Measurements from ENCODE around the gene NOSTRIN.
"Not testable (repeated sequence)": the region's sequence is repeated elsewhere in the genome, so short reads cannot be mapped to it uniquely, and the experiment has no call there.

The NOSTRIN gene, protein sequence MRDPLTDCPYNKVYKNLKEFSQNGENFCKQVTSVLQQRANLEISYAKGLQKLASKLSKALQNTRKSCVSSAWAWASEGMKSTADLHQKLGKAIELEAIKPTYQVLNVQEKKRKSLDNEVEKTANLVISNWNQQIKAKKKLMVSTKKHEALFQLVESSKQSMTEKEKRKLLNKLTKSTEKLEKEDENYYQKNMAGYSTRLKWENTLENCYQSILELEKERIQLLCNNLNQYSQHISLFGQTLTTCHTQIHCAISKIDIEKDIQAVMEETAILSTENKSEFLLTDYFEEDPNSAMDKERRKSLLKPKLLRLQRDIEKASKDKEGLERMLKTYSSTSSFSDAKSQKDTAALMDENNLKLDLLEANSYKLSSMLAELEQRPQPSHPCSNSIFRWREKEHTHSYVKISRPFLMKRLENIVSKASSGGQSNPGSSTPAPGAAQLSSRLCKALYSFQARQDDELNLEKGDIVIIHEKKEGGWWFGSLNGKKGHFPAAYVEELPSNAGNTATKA

DNA sequence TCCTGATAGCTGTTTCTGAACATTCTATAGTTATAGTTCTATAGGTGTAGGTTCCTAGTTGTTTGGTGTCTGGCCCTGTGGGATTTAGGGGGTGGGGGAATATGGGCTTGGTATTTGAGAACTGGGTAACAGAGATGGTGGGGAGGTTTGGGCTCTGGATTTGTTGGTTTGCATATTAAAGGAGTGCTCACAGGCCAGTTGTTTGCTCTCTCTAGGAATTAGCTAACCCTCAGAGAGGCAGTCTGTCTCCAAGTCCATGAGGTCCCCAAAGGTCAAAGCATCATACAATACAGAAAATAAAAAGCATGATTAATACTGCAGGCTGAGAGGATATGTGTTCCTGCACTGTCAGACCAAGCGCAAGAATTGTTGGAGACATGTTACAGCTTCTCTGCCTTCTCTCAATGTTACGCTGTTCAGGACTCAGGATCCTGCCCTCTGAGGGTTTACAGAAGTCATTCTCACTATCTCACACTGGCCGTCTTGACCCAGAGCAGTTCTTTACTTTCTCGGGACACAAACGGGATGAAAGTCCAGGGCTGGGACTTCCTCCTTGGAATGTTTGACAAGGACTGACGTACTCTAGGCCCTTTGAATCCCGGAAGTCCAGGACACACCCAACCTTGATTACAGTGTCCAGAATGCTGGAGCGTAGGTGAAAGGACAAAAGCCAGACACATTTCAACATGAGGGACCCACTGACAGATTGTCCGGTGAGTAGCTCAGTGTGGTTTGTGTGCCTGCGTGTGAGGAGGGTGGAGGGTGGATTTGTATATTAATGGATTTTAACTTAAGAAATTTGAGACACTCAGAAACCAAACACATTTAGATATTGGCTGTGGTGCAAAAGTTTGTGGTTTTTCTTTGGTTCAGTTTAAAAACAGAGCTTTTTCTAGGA lies at the start of gene NOSTRIN:
Gene NOSTRIN (plus strand): TSS at position 677 of the 898 bp plus-strand sequence. CDS start 10 bp downstream, at position 687.
- no peak for DNase-seq

DNA sequence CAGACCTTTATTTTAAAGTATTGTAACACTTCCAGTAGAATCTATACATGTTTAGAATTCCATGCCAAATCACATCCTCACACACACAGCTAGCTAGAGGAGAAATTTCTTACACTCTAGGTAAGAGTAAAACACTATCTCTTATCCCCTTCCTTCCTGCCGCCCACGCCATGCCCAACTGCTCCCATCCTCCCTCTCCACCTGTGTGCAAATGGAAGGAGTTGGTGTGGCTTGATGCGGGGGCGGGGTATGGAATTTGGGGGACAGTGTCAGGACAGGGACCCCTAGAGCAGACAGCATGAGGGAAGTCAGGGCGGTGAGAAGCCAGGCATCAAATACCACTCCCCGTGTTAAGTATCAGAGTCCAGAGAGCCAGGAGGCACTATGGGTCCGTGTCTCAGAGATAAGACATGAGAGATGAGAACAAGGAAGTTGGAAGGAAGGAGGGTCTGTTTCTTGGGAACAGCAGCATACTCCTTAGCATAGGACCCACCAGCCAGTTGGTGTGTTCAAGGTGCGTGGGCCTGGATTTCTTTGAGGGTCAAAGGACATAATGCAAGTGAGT lies 48.6 kb upstream of the NOSTRIN start:
- DNase-seq = no peak

DNA sequence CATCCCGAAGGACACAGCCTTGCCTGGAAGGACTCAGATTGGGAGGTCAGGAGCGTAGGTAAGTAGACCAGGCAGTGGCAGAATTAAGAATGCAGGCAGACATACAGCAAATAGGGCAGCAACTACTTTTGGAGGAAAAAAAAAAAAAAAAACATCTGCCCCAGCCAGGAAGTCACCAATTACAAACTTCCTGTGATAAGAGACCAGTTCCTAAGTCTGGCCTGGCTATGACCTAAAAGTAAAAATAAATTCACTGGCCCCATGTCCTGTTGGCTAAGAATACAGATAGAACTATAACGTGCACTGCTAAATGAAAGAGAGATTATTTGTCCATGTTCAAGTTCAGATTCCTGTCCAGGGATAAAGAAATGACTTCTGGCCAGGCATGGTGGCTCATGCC lies 45.2 kb upstream of the NOSTRIN start:
- no peak for DNase-seq

DNA sequence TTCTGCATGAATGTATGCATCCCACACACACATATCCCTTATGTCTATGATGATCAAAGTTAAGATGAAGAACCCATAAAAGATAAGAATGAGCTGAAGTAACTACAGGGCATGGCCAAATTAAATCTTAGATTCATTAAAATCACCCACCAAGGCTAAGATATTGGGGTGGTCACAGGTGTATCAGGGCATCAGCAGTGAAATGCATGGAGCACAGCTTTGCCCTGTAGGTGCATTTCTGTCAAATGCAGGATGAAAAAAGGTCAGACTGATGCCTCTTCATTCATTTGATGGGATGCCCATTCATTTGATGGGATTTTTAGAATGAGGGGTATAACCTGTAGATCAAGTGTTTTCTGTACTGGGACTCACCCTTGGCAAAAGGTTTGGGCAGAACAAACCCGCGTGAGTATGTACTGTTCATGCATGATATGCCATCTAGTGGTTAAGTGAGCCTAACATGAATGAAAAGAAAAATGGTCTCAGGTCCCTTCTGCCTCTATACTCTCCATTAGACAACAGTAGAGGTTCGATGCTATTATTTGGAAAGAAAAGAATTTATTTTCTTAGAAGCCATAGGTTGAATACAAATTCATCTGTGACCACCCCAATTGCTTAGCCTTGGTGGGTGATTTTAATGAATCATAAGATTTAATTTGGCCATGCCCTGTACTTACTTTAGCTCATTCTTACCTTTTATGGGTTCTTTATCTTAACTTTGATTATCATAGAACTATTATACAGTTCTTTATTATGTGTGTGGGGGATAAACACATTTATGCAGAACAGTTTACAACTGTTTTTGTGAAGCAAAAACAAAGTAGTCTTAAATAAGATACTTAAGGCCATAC lies 43.2 kb upstream of the NOSTRIN start:
- peak; percentile 48 to 63 (median 56) for DNase-seq

DNA sequence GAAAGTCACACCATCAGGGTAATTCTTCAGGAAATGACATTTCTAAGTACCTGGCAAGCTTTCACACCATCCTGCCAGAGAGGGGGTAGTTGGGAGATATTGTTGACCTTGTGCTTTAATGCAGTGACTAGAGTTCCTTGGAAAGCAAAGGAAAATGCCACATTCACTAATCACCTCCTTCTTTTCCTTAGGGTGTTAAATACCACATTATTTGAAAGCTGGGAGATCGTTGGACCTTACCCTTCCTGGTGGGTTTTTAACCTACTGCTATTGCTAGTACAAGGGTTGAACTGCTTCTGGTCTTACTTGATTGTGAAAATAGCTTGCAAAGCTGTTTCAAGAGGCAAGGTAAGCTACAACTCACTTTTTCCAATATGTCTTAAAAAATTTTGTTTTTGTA lies 37.0 kb upstream of the NOSTRIN start:
- no peak for DNase-seq

DNA sequence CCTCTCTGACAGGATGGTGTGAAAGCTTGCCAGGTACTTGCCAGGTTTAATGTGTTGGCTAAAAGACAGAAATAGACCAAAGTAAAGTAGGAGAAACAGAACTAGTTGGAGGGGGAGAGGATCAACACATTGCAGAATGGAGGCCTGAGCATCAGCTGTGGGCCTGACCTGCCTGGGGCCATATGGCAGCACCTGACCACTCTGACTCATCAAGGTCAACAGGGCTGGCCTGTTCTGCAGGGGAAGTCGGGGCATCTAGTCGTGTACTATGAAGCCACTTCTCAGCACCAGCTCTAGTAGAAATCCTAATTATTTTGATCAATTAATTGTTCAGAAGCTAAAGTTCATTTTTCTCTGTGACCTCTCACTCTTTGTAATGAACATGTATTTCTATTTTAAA lies 35.8 kb upstream of the NOSTRIN start:
- DNase-seq = no peak

DNA sequence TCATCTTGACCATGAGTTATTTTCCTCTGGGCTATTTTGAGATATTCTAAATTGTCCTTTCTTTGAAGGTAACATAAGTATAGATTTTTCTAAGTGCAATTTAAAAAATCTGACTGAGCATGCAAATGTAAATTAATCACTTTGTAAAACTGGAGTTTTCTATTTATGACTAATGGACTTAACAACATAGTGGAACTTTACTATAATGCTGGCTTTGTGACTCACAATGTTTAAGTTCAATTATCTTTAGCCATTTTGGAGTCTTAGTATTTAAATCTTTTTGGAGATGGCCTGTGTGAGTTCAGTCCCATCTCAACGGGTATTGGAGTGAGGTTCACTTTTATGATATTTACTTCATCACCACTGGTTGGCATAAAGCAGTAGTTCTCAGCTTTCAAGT lies 35.2 kb upstream of the NOSTRIN start:
- peak in 1 of 3 donors; percentile 9 for DNase-seq

DNA sequence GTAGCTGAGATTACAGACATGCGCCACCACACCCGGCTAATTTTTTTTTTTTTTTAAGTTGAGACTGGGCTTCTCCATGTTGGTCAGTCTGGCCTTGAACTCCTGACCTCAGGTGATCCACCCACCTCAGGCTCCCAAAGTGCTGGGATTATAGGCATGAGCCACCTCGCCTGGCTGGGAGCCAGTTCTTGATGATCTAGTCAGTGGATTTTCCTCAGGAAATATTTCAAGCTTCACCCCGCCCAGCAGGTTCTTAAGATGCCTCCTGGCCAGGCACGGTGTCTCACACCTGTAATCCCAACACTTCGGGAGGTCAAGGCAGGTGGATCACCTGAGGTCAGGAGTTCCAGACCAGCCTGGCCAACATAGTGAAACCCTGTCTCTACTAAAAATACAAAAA lies 34.1 kb upstream of the NOSTRIN start:
- not testable (repeated sequence) for DNase-seq

DNA sequence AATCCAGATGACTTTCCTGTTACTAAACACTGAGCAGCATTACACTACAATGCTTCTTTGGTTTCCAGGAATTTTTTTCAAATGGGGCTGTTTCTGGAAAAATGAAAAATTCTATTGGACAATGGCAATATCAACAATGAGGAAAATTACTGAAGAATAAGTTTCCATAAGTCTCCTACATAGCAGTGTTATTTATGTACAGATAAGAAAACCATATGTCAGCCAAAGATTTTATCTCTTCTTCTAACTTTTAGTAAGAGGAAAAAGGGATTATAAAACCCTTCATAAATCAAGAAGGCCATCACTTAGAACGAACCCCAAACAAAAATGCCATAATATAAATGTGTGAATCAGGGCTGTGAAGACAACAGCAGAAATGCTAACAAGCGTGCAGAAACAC lies 31.6 kb upstream of the NOSTRIN start:
- no peak for DNase-seq

DNA sequence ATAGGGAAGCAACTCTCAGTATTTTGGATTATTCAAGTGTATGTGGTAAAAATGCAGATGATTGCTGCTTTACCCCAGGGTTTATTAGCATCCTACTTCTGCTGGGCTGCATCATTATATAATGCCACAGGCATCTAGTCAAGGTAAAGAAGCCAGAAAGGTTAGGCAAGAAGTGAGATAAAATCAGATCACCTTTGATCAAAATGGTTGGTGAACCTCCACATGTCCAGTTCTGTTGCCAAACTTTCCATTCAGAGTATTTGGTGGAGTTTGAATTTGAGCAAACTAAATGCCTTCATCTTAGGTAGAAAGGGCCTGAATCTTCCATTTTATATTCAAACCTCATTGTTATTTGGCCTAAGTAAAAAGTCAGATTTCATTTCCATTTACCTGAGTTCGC lies 29.7 kb upstream of the NOSTRIN start:
- DNase-seq = no peak

DNA sequence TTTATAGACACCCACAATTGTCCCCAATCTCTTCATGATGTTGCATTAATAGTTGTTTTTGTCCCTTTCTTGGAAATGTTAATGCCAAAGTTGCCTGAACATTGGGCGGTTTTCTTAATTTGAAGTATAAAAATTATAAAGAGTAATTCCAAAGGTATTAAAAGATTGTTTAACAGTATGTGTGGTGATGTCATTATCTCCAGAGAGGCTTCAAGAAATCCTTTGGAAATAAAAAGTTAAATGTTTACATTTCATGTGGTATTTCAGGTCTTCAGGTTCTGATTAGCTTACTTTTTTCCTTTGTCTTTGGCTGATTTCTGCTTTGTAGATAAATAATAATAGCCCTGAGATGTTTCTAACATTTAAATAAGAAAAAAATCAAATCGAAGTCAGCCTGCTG lies 29.3 kb upstream of the NOSTRIN start:
- no peak for DNase-seq

DNA sequence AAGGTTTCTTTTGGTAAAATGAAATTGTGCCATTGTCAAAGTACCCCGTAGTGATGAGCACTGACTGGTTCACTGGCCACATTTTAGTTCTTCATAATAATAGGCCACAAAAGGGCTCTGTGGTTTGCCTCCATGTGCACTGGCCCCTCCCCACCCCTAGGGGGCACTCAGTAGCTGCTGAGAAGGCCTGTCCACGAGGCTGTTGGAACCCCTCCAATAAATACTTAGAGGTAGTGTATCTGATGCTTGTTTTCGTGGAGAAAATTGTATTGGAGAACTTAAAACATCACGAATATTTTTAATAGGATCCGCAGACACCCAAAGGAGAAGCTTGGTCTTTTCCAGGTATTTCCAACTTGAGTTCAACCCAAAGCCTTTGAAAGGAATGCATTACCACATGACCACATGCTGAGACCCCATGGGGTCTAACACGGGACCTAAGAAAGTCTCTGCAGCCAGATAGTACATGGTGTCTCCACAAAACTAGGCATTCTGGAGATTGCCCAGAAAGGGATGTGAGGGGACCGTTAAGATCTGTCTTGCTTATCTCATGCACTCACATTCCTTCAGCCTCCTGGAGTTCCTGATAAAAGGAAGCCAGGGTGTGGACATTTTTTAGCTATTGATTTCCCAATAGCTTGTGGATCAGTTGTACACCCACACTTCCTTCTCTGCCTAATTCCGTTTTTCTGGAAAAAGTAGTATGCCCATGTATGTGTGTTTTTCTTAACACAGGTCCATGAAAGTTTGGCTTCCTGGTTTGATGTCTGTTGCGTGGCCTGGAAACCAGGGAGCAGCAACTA lies 28.5 kb upstream of the NOSTRIN start:
- DNase-seq = peak; percentile 24 to 28 (median 25)

DNA sequence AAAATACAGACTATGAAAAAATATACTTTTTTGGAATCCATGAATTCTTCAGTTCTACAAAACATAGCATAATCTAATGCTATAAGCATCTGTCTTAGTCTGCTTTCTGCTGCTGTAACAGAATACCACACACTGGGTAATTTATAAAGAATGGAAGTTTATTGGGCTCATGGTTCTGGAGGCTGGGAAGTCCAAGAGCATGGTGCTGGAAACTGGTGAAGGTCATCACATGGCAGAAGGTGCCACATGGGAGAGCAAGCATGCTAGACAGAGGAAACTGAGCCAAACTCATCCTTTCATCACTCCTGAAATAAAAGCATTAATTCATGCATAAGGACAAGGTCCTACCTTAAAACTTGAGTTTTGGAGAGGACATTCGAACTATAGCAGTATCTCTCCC lies 26.6 kb upstream of the NOSTRIN start:
- DNase-seq = no peak

DNA sequence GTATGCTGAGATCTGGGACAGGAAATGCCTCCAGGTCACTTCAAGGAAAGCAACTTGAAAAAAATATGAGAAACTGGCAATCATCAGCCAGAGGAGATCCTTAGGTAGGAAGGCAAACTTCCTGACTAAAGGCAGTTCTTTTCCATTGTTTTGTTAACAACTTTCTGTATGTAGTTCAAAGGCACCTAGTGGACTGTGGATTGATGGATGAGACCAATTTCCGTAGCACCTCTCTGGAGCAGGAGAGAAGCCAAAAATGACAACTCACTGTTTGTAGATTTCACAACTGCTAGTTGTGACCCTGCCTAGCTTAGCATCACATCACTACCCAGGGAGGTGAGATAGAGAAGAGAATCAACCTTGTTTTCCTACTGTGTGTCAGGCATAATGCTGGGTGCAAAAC lies 21.8 kb upstream of the NOSTRIN start:
- DNase-seq = no peak

DNA sequence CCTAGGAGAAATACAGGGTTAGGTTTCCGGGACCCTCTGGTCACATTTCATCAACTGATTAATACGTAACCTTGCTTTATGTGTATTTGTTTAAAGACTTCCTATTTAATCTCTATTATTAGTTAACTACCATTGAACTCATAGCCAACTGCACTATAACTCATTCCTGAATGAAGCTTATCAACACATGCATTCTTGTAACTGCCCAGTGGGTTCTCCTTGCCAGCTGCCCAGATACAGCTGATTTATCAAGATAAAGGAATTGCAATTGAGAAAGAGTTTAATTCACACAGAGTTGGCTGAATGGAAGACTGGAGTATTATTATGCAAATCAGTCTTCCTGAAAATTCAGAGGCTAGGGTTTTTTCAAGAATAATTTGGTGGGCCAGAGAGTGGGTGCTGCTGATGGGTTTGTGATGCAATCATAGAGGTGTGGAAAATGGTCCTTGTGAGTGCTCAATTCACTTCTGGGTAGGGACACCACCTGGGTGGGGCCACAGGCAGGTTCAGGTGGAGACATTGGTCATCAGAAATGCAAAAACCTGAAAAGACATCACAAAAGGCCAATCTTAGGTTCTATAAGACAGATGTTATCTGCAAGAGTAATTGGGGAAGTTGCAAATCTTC lies 21.1 kb upstream of the NOSTRIN start:
- DNase-seq = no peak

DNA sequence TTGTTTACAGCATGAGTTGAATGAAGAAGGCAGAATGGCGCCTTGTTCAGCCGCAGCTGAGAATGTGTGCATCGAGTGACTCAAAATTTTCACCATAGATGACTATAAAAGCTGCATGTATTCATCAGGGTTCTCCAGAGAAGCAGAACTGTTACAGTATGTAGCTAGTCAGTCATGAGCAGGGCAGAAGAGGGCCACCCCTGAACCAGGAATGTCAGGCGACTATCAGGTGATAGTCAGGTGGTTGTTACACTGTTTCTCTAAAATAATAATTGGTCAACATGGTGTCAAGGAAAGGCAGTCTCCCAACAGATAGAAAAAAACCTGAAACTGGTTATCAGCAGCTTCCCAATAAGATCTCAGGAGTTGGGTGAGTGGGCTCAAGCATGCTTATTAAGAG lies 20.2 kb upstream of the NOSTRIN start:
- DNase-seq = no peak

DNA sequence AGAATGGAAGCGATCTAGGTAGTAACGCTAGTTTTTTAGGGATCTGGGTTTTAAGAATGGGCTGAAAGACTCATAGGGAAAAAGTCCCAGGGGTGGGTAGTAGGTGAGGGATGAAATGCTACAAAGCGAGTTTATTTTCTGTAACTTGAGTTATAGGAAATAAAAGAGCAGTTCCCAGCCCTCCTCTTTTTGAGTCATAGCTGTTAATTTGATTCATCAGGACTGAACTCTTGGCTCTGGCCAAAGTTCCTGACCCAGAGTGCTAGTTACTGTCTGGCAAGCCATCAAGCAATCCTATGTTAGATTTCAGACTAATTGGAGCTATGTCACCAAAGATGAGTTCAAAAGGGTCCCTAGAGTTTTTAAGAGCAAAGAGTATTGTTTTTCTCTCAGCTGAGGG lies 17.4 kb upstream of the NOSTRIN start:
- no peak for DNase-seq

DNA sequence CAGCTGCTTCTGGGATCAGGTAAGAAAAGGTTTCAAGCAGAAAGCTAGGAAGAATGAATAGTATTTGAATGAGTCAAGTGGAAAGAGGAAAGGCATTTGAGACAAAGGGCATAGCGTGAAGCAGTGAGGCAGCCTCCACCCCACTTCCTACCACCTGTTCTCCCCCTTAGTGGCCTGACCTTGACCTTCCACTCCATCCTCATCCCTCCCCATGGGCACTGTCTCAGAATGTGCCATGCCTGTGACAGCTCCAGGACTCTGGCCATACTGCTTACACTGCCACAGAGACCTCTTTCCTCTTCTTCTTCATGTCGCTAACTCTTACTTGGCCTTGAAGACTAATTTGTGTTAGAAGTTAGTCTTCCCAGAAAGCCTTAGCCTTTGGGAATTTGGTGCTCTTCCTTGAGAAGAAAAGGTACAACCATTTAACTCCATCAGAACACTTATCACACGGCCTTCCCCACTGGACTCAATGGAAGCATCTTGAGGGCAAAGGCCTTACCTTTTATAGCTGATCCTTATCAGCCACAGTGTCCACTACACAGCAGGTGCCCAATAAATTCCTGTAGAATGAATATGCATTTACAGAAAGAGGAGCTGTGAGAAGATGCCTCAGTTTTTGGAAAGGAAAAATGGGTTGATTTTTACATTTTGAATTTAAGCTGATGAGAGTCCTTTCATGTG lies 15.2 kb upstream of the NOSTRIN start:
- no peak for DNase-seq

DNA sequence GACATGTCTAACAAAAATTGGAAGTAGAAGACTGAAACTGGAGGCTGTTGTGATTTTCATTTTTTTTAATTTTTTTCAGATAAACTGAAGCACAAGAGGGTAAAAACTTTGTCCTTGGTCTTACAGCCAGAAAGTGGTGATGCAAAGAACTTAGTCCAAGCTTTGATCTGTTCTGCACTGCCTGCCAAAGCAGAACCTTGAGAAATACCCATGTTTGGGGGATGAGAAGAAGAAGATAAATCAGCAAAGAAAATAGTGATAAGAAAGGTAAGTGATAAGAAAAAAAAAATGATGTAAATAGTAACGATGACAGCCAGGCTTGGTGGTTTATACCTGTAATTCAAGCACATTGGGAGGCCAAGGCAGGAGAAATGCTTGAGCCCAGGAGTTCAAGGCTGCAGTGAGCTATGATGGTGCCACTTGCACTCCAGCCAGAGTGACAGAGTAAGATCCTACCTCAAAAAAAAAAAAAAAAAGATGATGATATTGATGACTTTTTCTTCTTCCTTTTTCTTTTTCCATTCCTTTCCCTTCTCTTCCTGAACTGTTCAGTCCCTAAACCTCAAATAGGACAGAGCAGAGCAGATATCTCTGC lies 14.6 kb upstream of the NOSTRIN start:
- no peak for DNase-seq

DNA sequence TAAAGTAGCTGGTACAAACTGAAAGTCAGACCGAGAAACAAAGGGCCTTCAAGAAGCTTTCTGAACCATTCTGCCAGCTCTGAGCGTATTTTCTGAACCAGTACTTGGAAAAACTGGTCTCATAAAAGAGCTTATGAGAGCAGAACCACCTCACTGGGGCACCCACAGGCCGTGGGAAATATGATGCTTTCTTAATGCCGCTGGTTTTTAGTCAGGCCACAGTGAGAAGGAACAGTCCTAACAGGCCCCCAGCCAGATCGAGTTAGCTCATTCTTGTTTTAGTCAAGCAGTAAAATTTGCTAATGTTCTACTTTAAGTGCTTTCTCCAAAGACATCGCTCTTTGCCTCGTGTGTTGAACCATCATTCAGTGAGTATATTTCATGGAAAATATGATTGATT lies 12.7 kb upstream of the NOSTRIN start:
- no peak for DNase-seq
